Measurements from ENCODE around the gene KCTD6.

The KCTD6 gene

GRCh38 chr3:58484722-58485069 is 7.2 kb upstream of the KCTD6 start:
- no peaks in the 10 kb centered on the region for H3K9me3 ChIP-seq (ENCODE audit: control insufficient read depth in 5 of 5, low read length in 5 of 5)
- H3K4me1 ChIP-seq (ENCODE audit: control insufficient read depth in 5 of 5, insufficient read depth in 5 of 5, low read length in 5 of 5), result peaks cover 3 to 23% (median 10%) of the 10 kb centered on the region in 5 donors
- no peaks in the 10 kb centered on the region for H3K36me3 ChIP-seq (ENCODE audit: control insufficient read depth in 5 of 5, insufficient read depth in 5 of 5, low read length in 5 of 5)
- H3K27ac ChIP-seq (ENCODE audit: low read depth, low read length), result no peak overlapping the region
- H3K4me3 ChIP-seq (ENCODE audit: low read depth in 1 of 5, low read length in 5 of 5), result no peak overlapping the region
- H3K27me3 ChIP-seq (ENCODE audit: control insufficient read depth in 5 of 5, insufficient read depth in 4 of 5, low read length in 5 of 5), result peaks cover 0 to 4% (median 0%) of the 10 kb centered on the region in 5 donors
- H3K9ac ChIP-seq (ENCODE audit: low read length in 5 of 5), result no peak overlapping the region

- H3K4me1 ChIP-seq (ENCODE audit: control insufficient read depth in 5 of 5, insufficient read depth in 5 of 5, low read length in 5 of 5), result peaks cover 3 to 26% (median 13%) of the 10 kb centered on the region in 5 donors
These were observed 6.0 kb upstream of the KCTD6 start for GRCh38 chr3:58485801-58486435.

GRCh38 chr3:58487140-58487886 is 4.6 kb upstream of the KCTD6 start:
- H3K27me3 ChIP-seq (ENCODE audit: control insufficient read depth in 5 of 5, insufficient read depth in 4 of 5, low read length in 5 of 5), result peaks cover 0 to 4% (median 0%) of the 10 kb centered on the region in 5 donors
- H3K27ac ChIP-seq (ENCODE audit: low read depth, low read length), result no peak overlapping the region
- H3K4me1 ChIP-seq (ENCODE audit: control insufficient read depth in 5 of 5, insufficient read depth in 5 of 5, low read length in 5 of 5), result peaks cover 3 to 32% (median 18%) of the 10 kb centered on the region in 5 donors
- peak overlapping the region in 1 of 5 donors; percentile 22 for H3K9ac ChIP-seq (ENCODE audit: low read length in 5 of 5)
- H3K4me3 ChIP-seq (ENCODE audit: low read depth in 1 of 5, low read length in 5 of 5), result peak overlapping the region; percentile 20 to 72 (median 40)
- H3K36me3 ChIP-seq (ENCODE audit: control insufficient read depth in 5 of 5, insufficient read depth in 5 of 5, low read length in 5 of 5), result no peaks in the 10 kb centered on the region
- no peaks in the 10 kb centered on the region for H3K9me3 ChIP-seq (ENCODE audit: control insufficient read depth in 5 of 5, low read length in 5 of 5)

More at GRCh38 chr3:58485801-58486435, 6.0 kb upstream of the KCTD6 start:
- Histone ChIP-seq H3K9ac (ENCODE audit: low read length in 5 of 5) (no peak overlapping the region), H3K27ac (ENCODE audit: low read depth, low read length) (no peak overlapping the region), H3K36me3 (ENCODE audit: control insufficient read depth in 5 of 5, insufficient read depth in 5 of 5, low read length in 5 of 5) (no peaks in the 10 kb centered on the region), H3K4me3 (ENCODE audit: low read depth in 1 of 5, low read length in 5 of 5) (no peak overlapping the region), H3K27me3 (ENCODE audit: control insufficient read depth in 5 of 5, insufficient read depth in 4 of 5, low read length in 5 of 5) (peaks cover 0 to 4% (median 0%) of the 10 kb centered on the region in 5 donors), H3K9me3 (ENCODE audit: control insufficient read depth in 5 of 5, low read length in 5 of 5) (no peaks in the 10 kb centered on the region)

- H3K4me1 ChIP-seq (ENCODE audit: control insufficient read depth in 5 of 5, insufficient read depth in 5 of 5, low read length in 5 of 5), result peaks cover 12 to 47% (median 34%) of the 10 kb centered on the region in 5 donors
- no peak overlapping the region for H3K4me3 ChIP-seq (ENCODE audit: low read depth in 1 of 5, low read length in 5 of 5)
- peaks cover 0 to 4% (median 0%) of the 10 kb centered on the region in 5 donors for H3K27me3 ChIP-seq (ENCODE audit: control insufficient read depth in 5 of 5, insufficient read depth in 4 of 5, low read length in 5 of 5)
- H3K36me3 ChIP-seq (ENCODE audit: control insufficient read depth in 5 of 5, insufficient read depth in 5 of 5, low read length in 5 of 5), result no peaks in the 10 kb centered on the region
- no peak overlapping the region for H3K27ac ChIP-seq (ENCODE audit: low read depth, low read length)
- H3K9me3 ChIP-seq (ENCODE audit: control insufficient read depth in 5 of 5, low read length in 5 of 5), result no peaks in the 10 kb centered on the region
- H3K9ac ChIP-seq (ENCODE audit: low read length in 5 of 5), result no peak overlapping the region
These were observed 2.9 kb upstream of the KCTD6 start for GRCh38 chr3:58488967-58489366.

- Histone ChIP-seq H3K4me1 (ENCODE audit: control insufficient read depth in 5 of 5, insufficient read depth in 5 of 5, low read length in 5 of 5) (peaks cover 15 to 52% (median 42%) of the 10 kb centered on the region in 5 donors), H3K9me3 (ENCODE audit: control insufficient read depth in 5 of 5, low read length in 5 of 5) (no peaks in the 10 kb centered on the region), H3K27ac (ENCODE audit: low read depth, low read length) (peak overlapping the region; percentile 88), H3K27me3 (ENCODE audit: control insufficient read depth in 5 of 5, insufficient read depth in 4 of 5, low read length in 5 of 5) (peaks cover 0 to 4% (median 0%) of the 10 kb centered on the region in 5 donors), H3K36me3 (ENCODE audit: control insufficient read depth in 5 of 5, insufficient read depth in 5 of 5, low read length in 5 of 5) (no peaks in the 10 kb centered on the region), H3K9ac (ENCODE audit: low read length in 5 of 5) (peak overlapping the region; percentile 4 to 86 (median 73)), H3K4me3 (ENCODE audit: low read depth in 1 of 5, low read length in 5 of 5) (peak overlapping the region; percentile 68 to 85 (median 74))
These were observed 915 bp upstream of the KCTD6 start for GRCh38 chr3:58490860-58491501.

GRCh38 chr3:58492494-58492905 is 604 bp downstream of the KCTD6 start:
- peaks cover 14 to 63% (median 49%) of the 10 kb centered on the region in 5 donors for H3K4me1 ChIP-seq (ENCODE audit: control insufficient read depth in 5 of 5, insufficient read depth in 5 of 5, low read length in 5 of 5)
- H3K36me3 ChIP-seq (ENCODE audit: control insufficient read depth in 5 of 5, insufficient read depth in 5 of 5, low read length in 5 of 5), result no peaks in the 10 kb centered on the region
- H3K9ac ChIP-seq (ENCODE audit: low read length in 5 of 5), result peak overlapping the region; percentile 77 to 91 (median 89)
- H3K27ac ChIP-seq (ENCODE audit: low read depth, low read length), result peak overlapping the region; percentile 13
- peaks cover 0 to 1% (median 0%) of the 10 kb centered on the region in 5 donors for H3K27me3 ChIP-seq (ENCODE audit: control insufficient read depth in 5 of 5, insufficient read depth in 4 of 5, low read length in 5 of 5)
- no peaks in the 10 kb centered on the region for H3K9me3 ChIP-seq (ENCODE audit: control insufficient read depth in 5 of 5, low read length in 5 of 5)
- H3K4me3 ChIP-seq (ENCODE audit: low read depth in 1 of 5, low read length in 5 of 5), result peak overlapping the region; percentile 77 to 92 (median 87)

GRCh38 chr3:58494107-58494506 is 2.2 kb downstream of the KCTD6 start:
- peak overlapping the region in 2 of 5 donors; percentile 19 to 35 for H3K9ac ChIP-seq (ENCODE audit: low read length in 5 of 5)
- H3K4me3 ChIP-seq (ENCODE audit: low read depth in 1 of 5, low read length in 5 of 5), result no peak overlapping the region
- H3K4me1 ChIP-seq (ENCODE audit: control insufficient read depth in 5 of 5, insufficient read depth in 5 of 5, low read length in 5 of 5), result peaks cover 14 to 71% (median 52%) of the 10 kb centered on the region in 5 donors

GRCh38 chr3:58495101-58495500 is 3.2 kb downstream of the KCTD6 start:
- no peak overlapping the region for H3K9ac ChIP-seq (ENCODE audit: low read length in 5 of 5)
- H3K4me3 ChIP-seq (ENCODE audit: low read depth in 1 of 5, low read length in 5 of 5), result no peak overlapping the region
- peaks cover 0 to 4% (median 0%) of the 10 kb centered on the region in 5 donors for H3K36me3 ChIP-seq (ENCODE audit: control insufficient read depth in 5 of 5, insufficient read depth in 5 of 5, low read length in 5 of 5)
- no peak overlapping the region for H3K27ac ChIP-seq (ENCODE audit: low read depth, low read length)
- no peaks in the 10 kb centered on the region for H3K27me3 ChIP-seq (ENCODE audit: control insufficient read depth in 5 of 5, insufficient read depth in 4 of 5, low read length in 5 of 5)
- peaks cover 14 to 74% (median 52%) of the 10 kb centered on the region in 5 donors for H3K4me1 ChIP-seq (ENCODE audit: control insufficient read depth in 5 of 5, insufficient read depth in 5 of 5, low read length in 5 of 5)
- no peaks in the 10 kb centered on the region for H3K9me3 ChIP-seq (ENCODE audit: control insufficient read depth in 5 of 5, low read length in 5 of 5)

More at GRCh38 chr3:58494107-58494506, 2.2 kb downstream of the KCTD6 start:
- Histone ChIP-seq H3K9me3 (ENCODE audit: control insufficient read depth in 5 of 5, low read length in 5 of 5) (no peaks in the 10 kb centered on the region), H3K27me3 (ENCODE audit: control insufficient read depth in 5 of 5, insufficient read depth in 4 of 5, low read length in 5 of 5) (no peaks in the 10 kb centered on the region), H3K36me3 (ENCODE audit: control insufficient read depth in 5 of 5, insufficient read depth in 5 of 5, low read length in 5 of 5) (no peaks in the 10 kb centered on the region), H3K27ac (ENCODE audit: low read depth, low read length) (no peak overlapping the region)

GRCh38 chr3:58496206-58496857 is 4.4 kb downstream of the KCTD6 start:
- peak overlapping the region in 1 of 5 donors; percentile 16 for H3K9ac ChIP-seq (ENCODE audit: low read length in 5 of 5)

More at GRCh38 chr3:58496206-58496857, 4.4 kb downstream of the KCTD6 start:
- Histone ChIP-seq H3K27me3 (ENCODE audit: control insufficient read depth in 5 of 5, insufficient read depth in 4 of 5, low read length in 5 of 5) (no peaks in the 10 kb centered on the region), H3K4me1 (ENCODE audit: control insufficient read depth in 5 of 5, insufficient read depth in 5 of 5, low read length in 5 of 5) (peaks cover 14 to 68% (median 45%) of the 10 kb centered on the region in 5 donors), H3K27ac (ENCODE audit: low read depth, low read length) (peak overlapping the region; percentile 73), H3K4me3 (ENCODE audit: low read depth in 1 of 5, low read length in 5 of 5) (no peak overlapping the region), H3K36me3 (ENCODE audit: control insufficient read depth in 5 of 5, insufficient read depth in 5 of 5, low read length in 5 of 5) (peaks cover 3 to 10% (median 6%) of the 10 kb centered on the region in 5 donors), H3K9me3 (ENCODE audit: control insufficient read depth in 5 of 5, low read length in 5 of 5) (no peaks in the 10 kb centered on the region)

Data from subcutaneous abdominal adipose tissue (tissue), 5 donors.